Psoas muscle (tissue), 8 donors: Measurements from ENCODE around the gene ATXN10. TPM values are rescaled to one million over a fixed set of nuclear protein-coding genes. Genes with fewer than 3 reads are reported as not detected.
"Not testable (repeated sequence)": the region's sequence is repeated elsewhere in the genome, so short reads cannot be mapped to it uniquely, and the experiment has no call there.

Experiments used
- ATAC-seq, 4 donors: fragments of 200-7000 bp; cut with Tn5 transposase; one replicate each; pipeline ENCODE4 v1.9.1; 2020; ENCODE audit warnings: moderate library complexity in 3 of 4, mild to moderate bottlenecking in 2 of 4
- DNase-seq, 2 donors: peaks; one replicate each; pipeline ENCODE4 v3.0.0-alpha.2; 2020
- H3K27ac ChIP-seq: fragments of 200-600 bp; one replicate; pipeline ENCODE4 v1.8.0; 2022
- H3K27me3 ChIP-seq, 3 donors: fragments of 200-600 bp in 1 of 3; one replicate each; pipeline versions ENCODE4 v1.6.1 to v1.8.0; 2013 to 2022; ENCODE audit warnings: low read length in 2 of 3, mild to moderate bottlenecking in 2 of 3, moderate library complexity in 1 of 3; ENCODE audit not compliant: insufficient read depth in 3 of 3
- H3K36me3 ChIP-seq, 2 donors: fragments of 200-600 bp in 1 of 2; one replicate each; pipeline versions ENCODE4 v1.6.1 to v1.8.0; 2013 to 2022; ENCODE audit warnings: low read depth in 1 of 2, mild to moderate bottlenecking in 1 of 2, moderate library complexity in 1 of 2; ENCODE audit not compliant: insufficient read depth in 1 of 2
- H3K4me1 ChIP-seq: fragments of 200-600 bp; one replicate; pipeline ENCODE4 v1.8.0; 2022
- H3K4me3 ChIP-seq: fragments of 200-600 bp; one replicate; pipeline ENCODE4 v1.8.0; 2022; ENCODE audit warnings: mild to moderate bottlenecking
- H3K9me3 ChIP-seq: fragments of 200-600 bp; one replicate; pipeline ENCODE4 v1.8.0; 2022
- WGBS, 3 donors: extraction: QIAGEN DNeasy Blood & Tissue Kit; methylation state at CpG; one replicate each; pipeline versions ENCODE4 v1.1.6 to v1.1.7; 2013; 5-methylcytosine and 5-hydroxymethylcytosine counted together
- intact Hi-C, 2 donors: fragments of 100-400 bp; cut with DNase I; formaldehyde crosslinking; loops; one replicate each; pipeline versions ENCODE4 v1.11.0 to v1.14.2; 2022
- polyA plus RNA-seq, 3 donors: library from polyadenylated mRNA; stranded (reverse); fragments of 200-250 nt; gene quantifications; one replicate each; pipeline ENCODE4 v1.2.3, GENCODE V29; 2013
- total RNA-seq, 4 donors: library from RNA; stranded (reverse); fragmentation: NEBNext Ultra II Directional in 2 of 4; extraction: Animal tissue kit (Norgen Biotek cat#: 25700) in 2 of 4; gene quantifications; one replicate each; pipeline versions ENCODE4 v1.2.1 to v1.2.4, GENCODE V29; 2021 to 2023
- TF ChIP-seq, protein P1 (sequence below): fragments of 200-600 bp; IDR thresholded peaks from one replicate; pipeline ENCODE4 v1.8.0; 2022; ENCODE audit warnings: antibody characterized with exemption
- donor health status: healthy with polysubstance abuse.
- donor health status: DM: no; HTN: no; CAD: no; lungs with moderate emphysema.
- donor health status: Bipolar disorder and iron deficiency.
- donor health status: healthy.
- donor health status: DM: yes; HTN: yes; CAD: no.
- donor health status: DM: no; HTN: no; CAD: no.
- donor health status: DM: no; HTN: no; CAD: no.
- donor health status: DM: yes; HTN: yes; CAD: no.

The ATXN10 gene
- total and polyA plus RNA-seq, 7 donors = 57.7 to 173 (median 115) TPM

GRCh38 chr22:45680932-45681700 is 9.5 kb downstream of the ATXN10 start:
- TF ChIP-seq, protein P1, sequence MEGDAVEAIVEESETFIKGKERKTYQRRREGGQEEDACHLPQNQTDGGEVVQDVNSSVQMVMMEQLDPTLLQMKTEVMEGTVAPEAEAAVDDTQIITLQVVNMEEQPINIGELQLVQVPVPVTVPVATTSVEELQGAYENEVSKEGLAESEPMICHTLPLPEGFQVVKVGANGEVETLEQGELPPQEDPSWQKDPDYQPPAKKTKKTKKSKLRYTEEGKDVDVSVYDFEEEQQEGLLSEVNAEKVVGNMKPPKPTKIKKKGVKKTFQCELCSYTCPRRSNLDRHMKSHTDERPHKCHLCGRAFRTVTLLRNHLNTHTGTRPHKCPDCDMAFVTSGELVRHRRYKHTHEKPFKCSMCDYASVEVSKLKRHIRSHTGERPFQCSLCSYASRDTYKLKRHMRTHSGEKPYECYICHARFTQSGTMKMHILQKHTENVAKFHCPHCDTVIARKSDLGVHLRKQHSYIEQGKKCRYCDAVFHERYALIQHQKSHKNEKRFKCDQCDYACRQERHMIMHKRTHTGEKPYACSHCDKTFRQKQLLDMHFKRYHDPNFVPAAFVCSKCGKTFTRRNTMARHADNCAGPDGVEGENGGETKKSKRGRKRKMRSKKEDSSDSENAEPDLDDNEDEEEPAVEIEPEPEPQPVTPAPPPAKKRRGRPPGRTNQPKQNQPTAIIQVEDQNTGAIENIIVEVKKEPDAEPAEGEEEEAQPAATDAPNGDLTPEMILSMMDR = no peak
- H3K36me3 ChIP-seq = no peaks in the 10 kb centered on the region
- H3K27ac ChIP-seq = no peak overlapping the region
- no peak overlapping the region for H3K4me3 ChIP-seq
- no peaks in the 10 kb centered on the region for H3K9me3 ChIP-seq
- DNase-seq (no peak), ATAC-seq (no peak)
- 82 to 88% (median 88%) methylated on average over 5 of the region's 5 CpGs for WGBS, 3 donors
- intact Hi-C loops = no loop called here
- no peaks in the 10 kb centered on the region for H3K27me3 ChIP-seq
- peaks cover 36% of the 10 kb centered on the region for H3K4me1 ChIP-seq

- Histone ChIP-seq H3K9me3 (no peaks in the 10 kb centered on the region), H3K36me3 (no peaks in the 10 kb centered on the region), H3K4me1 (peaks cover 45% of the 10 kb centered on the region), H3K4me3 (no peak overlapping the region), H3K27me3 (no peaks in the 10 kb centered on the region), H3K27ac (no peak overlapping the region)
- intact Hi-C loops = no loop called here
- ATAC-seq (no peak), DNase-seq (no peak)
- TF ChIP-seq, protein P1 = no peak
- WGBS, 3 donors = 90 to 93% (median 92%) methylated on average over 4 of the region's 4 CpGs
Measured at GRCh38 chr22:45682064-45682463, 10.4 kb downstream of the ATXN10 start.

DNA sequence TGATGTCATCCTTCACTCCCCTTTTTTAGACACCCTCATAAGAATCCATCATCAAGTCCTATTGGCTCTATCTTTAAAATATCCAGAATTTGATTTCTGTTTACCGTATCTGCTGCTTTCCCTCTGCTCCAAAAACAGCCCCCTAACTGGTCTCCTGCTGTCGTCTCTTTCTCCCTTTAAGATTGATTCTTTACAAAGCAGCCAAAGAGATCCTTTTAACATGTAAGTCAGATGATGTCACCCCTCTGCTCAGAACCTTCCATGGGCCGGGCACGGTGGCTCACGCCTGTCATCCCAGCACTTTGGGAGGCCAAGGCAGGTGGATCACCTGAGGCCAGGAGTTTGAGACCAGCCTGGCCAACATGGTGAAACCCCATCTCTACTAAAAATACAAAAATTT is 11.1 kb downstream of the ATXN10 start:
- DNase-seq, H3K27ac ChIP-seq, H3K4me3 ChIP-seq, H3K36me3 ChIP-seq, H3K9me3 ChIP-seq, H3K27me3 ChIP-seq, ATAC-seq, intact Hi-C loops: not testable (repeated sequence)
- peaks cover 51% of the 10 kb centered on the region for H3K4me1 ChIP-seq
- WGBS, 3 donors = 90 to 95% (median 92%) methylated on average over 5 of the region's 5 CpGs

DNA sequence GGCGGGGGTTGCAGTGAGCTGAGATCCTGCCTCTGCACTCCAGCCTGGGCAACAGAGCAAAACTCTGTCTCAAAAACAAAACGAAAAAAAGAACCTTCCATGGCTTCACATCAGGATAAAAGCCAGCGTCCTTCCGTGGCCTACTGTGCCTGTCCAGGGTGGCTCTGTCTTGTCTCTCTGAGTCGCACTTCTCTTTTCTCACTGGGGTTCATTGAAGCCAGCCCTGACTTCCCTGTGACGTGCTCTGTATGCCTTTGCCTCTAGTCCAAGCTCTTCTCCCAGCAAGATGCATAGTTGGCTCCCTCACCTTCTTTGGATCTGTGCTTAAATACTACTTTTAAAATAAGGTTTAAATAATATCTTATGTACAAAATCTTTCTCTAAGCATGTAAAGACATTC is 11.6 kb downstream of the ATXN10 start:
- ATAC-seq (no peak), DNase-seq (no peak)
- Histone ChIP-seq H3K4me3 (no peak overlapping the region), H3K4me1 (peaks cover 56% of the 10 kb centered on the region), H3K27ac (no peak overlapping the region), H3K36me3 (no peaks in the 10 kb centered on the region), H3K27me3 (no peaks in the 10 kb centered on the region), H3K9me3 (no peaks in the 10 kb centered on the region)
- TF ChIP-seq, protein P1 = no peak
- intact Hi-C loops = no loop called here
- WGBS, 3 donors = 88 to 90% (median 88%) methylated on average over 6 of the region's 6 CpGs

DNA sequence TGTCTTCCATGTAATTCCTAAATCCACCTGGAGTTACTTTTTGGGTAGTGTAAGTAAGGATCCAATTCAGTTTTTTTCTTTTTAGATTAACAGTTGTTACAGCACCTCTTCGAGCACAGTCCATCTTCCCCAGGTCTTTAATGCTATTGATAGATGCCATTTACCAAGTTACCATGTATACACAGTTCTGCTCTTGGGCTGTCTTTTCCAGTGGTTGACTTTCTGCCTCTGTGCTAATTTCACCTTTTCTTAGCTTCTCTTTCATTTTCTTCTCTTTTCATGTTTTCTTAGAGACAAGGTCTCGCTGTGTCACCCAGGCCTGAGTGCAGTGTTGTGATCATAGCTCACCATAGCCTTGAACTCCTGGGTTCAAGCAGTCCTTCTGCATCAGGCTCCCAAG is 12.0 kb downstream of the ATXN10 start:
- 91 to 100% (median 95%) methylated on average over 2 of the region's 2 CpGs for WGBS, 3 donors
- no peaks in the 10 kb centered on the region for H3K27me3 ChIP-seq
- TF ChIP-seq, protein P1 = no peak
- H3K4me3 ChIP-seq = no peak overlapping the region
- DNase-seq (no peak), ATAC-seq (no peak)
- H3K4me1 ChIP-seq = peaks cover 56% of the 10 kb centered on the region
- H3K36me3 ChIP-seq = no peaks in the 10 kb centered on the region
- intact Hi-C loops = no loop called here
- H3K9me3 ChIP-seq = no peaks in the 10 kb centered on the region
- H3K27ac ChIP-seq = no peak overlapping the region
